Keratinocyte (primary cell): Measurements from ENCODE around the gene HRH3. TPM values are rescaled to one million over a fixed set of nuclear protein-coding genes. Genes with fewer than 3 reads are reported as not detected.

Experiments
- DNase-seq: peaks from one replicate; pipeline ENCODE4 v3.0.0-alpha.2; 2011; ENCODE audit warnings: low read depth, missing footprints, low spot score
- FAIRE-seq: peaks from 2 replicates; lab custom pipeline; 2011; peaks lifted over from hg19 to GRCh38; lab: Jason Lieb, UNC
- H2AFZ ChIP-seq: 2 replicates; pipeline ENCODE4 v1.6.0; 2012; ENCODE audit warnings: low read length, control low read depth, inconsistent platforms; ENCODE audit not compliant: control insufficient read depth
- H3K27ac ChIP-seq: 2 replicates; pipeline ENCODE4 v1.5.1; 2011; ENCODE audit warnings: low read length; ENCODE audit not compliant: control insufficient read depth, insufficient read depth
- H3K27me3 ChIP-seq: 3 replicates; pipeline ENCODE4 v1.6.0; 2011; ENCODE audit warnings: low read length; ENCODE audit not compliant: control insufficient read depth, insufficient read depth; ENCODE audit errors: extremely low read depth
- H3K36me3 ChIP-seq, 2 experiments: 2 replicates in 1 of 2; 3 replicates in 1 of 2; pipeline ENCODE4 v1.5.1; 2011; ENCODE audit warnings: low read length in 2 of 2, mild to moderate bottlenecking in 1 of 2; ENCODE audit not compliant: control insufficient read depth in 2 of 2, insufficient read depth in 2 of 2; ENCODE audit errors: extremely low read depth in 1 of 2
- H3K4me1 ChIP-seq: 3 replicates; pipeline ENCODE4 v1.5.1; 2011; ENCODE audit warnings: low read length; ENCODE audit not compliant: control insufficient read depth, insufficient read depth; ENCODE audit errors: extremely low read depth
- H3K4me2 ChIP-seq: 3 replicates; pipeline ENCODE4 v1.6.0; 2011; ENCODE audit warnings: low read depth, low read length; ENCODE audit not compliant: control insufficient read depth, insufficient read depth; ENCODE audit errors: extremely low read depth
- H3K4me3 ChIP-seq, 3 experiments: fragments of 200-600 bp in 1 of 3; sonication (generic) in 1 of 3; 2 replicates in 2 of 3; 3 replicates in 1 of 3; pipeline ENCODE4 v1.5.1; 2011 to 2016; ENCODE audit warnings: low read length in 3 of 3, mild to moderate bottlenecking in 3 of 3, control low read depth in 2 of 3, inconsistent platforms in 1 of 3, low read depth in 1 of 3, mixed read lengths in 1 of 3, mixed run types in 1 of 3, moderate library complexity in 1 of 3; ENCODE audit not compliant: control insufficient read depth in 2 of 3, insufficient read depth in 2 of 3; ENCODE audit errors: extremely low read depth in 1 of 3
- H3K79me2 ChIP-seq: 2 replicates; pipeline ENCODE4 v1.6.0; 2012; ENCODE audit warnings: low read length; ENCODE audit not compliant: control insufficient read depth, insufficient read depth
- H3K9ac ChIP-seq: 3 replicates; pipeline ENCODE4 v1.6.0; 2011; ENCODE audit warnings: low read length; ENCODE audit not compliant: control insufficient read depth, insufficient read depth; ENCODE audit errors: extremely low read depth
- H3K9me1 ChIP-seq: 3 replicates; pipeline ENCODE4 v1.6.0; 2011; ENCODE audit warnings: low read length; ENCODE audit not compliant: control insufficient read depth, insufficient read depth; ENCODE audit errors: extremely low read depth
- H3K9me3 ChIP-seq: 2 replicates; pipeline ENCODE4 v1.5.1; 2012; ENCODE audit warnings: low read depth, low read length; ENCODE audit not compliant: control insufficient read depth
- H4K20me1 ChIP-seq: 3 replicates; pipeline ENCODE4 v1.6.0; 2011; ENCODE audit warnings: low read length; ENCODE audit not compliant: control insufficient read depth, insufficient read depth; ENCODE audit errors: extremely low read depth
- CTCF ChIP-seq, 3 experiments: IDR thresholded peaks in 1 of 3; conservative IDR thresholded peaks in 1 of 3; optimal IDR thresholded peaks in 1 of 3; 2 replicates in 2 of 3; 3 replicates in 1 of 3; pipeline versions ENCODE3 to v1.5.1; 2011; ENCODE audit warnings: low read length in 3 of 3, mild to moderate bottlenecking in 3 of 3, moderate library complexity in 2 of 3, control low read depth in 1 of 3, inconsistent platforms in 1 of 3; ENCODE audit not compliant: insufficient read depth in 2 of 3; ENCODE audit errors: extremely low read depth in 1 of 3
- EZH2 ChIP-seq: IDR thresholded peaks from one replicate; pipeline ENCODE4 v1.6.1; 2012; ENCODE audit warnings: inconsistent platforms, mild to moderate bottlenecking, low read length, moderate library complexity
- dilution Hi-C: fragments of 300-500 bp; cut with MboI; formaldehyde crosslinking; loops from one replicate; pipeline ENCODE4 v1.7.0; 2020; ENCODE audit warnings: low sequenced_read_pairs; ENCODE audit not compliant: extremely low pct_ligation_motif_present
- polyA plus RNA-seq, 5 experiments: library from polyadenylated mRNA; depleted of rRNA in 3 of 5; stranded (reverse) in 3 of 5; stranded (forward) in 1 of 5; unstranded in 1 of 5; fragments of >200 nt; gene quantifications; 1 replicate in 1 of 5; 2 replicates in 3 of 5; 3 replicates in 1 of 5; pipeline versions ENCODE4 v1.2.1 to v1.2.3, GENCODE V29; 2011 to 2012; ENCODE audit warnings: missing spikeins in 2 of 5, low read depth in 1 of 5, low replicate concordance in 1 of 5

Gene HRH3
- polyA plus RNA-seq, 1 donor (not counting 4 experiments of a cell fraction or from before 2014, with no cell fraction given): not detected

- no peak overlapping the region for H3K4me3 ChIP-seq
- H3K36me3 ChIP-seq: no peaks in the 10 kb centered on the region
- H3K4me1 ChIP-seq: peaks cover 9% of the 10 kb centered on the region
- DNase-seq (no peak), FAIRE-seq (no peak)
- H3K9me1 ChIP-seq: no peaks in the 10 kb centered on the region
- TF ChIP-seq EZH2: no peak
- TF ChIP-seq CTCF (optimal IDR thresholded peaks at IDR 0.05 in 1 of 3, IDR thresholded peaks at IDR 0.05 in 1 of 3, conservative IDR thresholded peaks at IDR 0.05 in 1 of 3; ENCODE audit: extremely low read depth in 1 of 3, insufficient read depth in 2 of 3, low read length in 3 of 3): peak in 2 of 3 experiments; percentile 38 to 40
- dilution Hi-C loops: no loop called here
- no peaks in the 10 kb centered on the region for H3K79me2 ChIP-seq
- peak overlapping the region; percentile 29 for H3K4me2 ChIP-seq
- H3K9me3 ChIP-seq: no peaks in the 10 kb centered on the region
- peaks cover 5% of the 10 kb centered on the region for H4K20me1 ChIP-seq
- no peak overlapping the region for H3K9ac ChIP-seq
- peaks cover 30% of the 10 kb centered on the region for H3K27me3 ChIP-seq
- H2AFZ ChIP-seq: no peak overlapping the region
- H3K27ac ChIP-seq: no peak overlapping the region
Measured at GRCh38 chr20:62208795-62209755, 11.0 kb downstream of the HRH3 start.

DNA sequence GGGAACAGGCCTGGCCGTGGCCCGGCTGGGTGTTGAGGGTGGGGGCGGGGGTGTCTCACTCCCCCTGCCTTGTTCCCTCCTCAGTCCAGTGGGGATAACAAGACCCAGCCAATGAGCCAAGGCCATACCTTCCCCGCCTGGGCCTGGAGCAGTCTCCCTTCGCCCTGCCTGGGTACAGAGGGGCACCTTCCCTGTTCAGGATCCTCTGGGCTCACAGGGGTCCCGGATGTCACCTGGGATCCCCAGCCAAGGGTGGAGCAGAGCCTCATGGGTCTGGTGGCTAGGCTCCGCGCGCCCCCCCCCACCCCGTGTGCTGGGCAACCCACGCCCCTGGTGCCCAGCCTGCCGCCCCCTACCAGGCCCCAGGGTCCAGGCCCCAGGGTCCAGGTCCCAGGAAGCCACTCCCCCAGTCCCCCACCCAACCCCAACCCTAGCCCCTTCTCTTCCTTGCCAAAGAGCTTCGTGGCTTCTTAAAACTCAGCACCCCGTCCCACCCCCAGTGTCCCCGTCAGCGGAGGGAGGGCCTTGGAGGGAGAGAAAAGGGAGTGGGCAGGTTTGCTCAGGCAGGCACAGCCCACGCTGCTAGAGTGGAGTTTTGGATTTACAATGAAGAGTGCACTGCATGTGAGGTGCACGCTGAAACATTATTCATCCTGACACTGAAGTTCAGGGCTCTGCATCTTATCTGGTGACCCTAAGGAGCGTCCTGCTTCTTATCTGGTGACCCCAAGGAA is 11.8 kb downstream of the HRH3 start:
- Histone ChIP-seq H3K4me2 (no peak overlapping the region), H3K36me3 (peaks cover 0 to under 1% of the 10 kb centered on the region in 2 experiments), H3K27me3 (peaks cover 26% of the 10 kb centered on the region), H3K9ac (no peak overlapping the region), H2AFZ (no peak overlapping the region), H3K9me3 (no peaks in the 10 kb centered on the region), H3K9me1 (no peaks in the 10 kb centered on the region), H4K20me1 (peaks cover 3% of the 10 kb centered on the region), H3K27ac (no peak overlapping the region), H3K4me1 (peaks cover 9% of the 10 kb centered on the region), H3K79me2 (no peaks in the 10 kb centered on the region), H3K4me3 (no peak overlapping the region)
- TF ChIP-seq CTCF (optimal IDR thresholded peaks at IDR 0.05 in 1 of 3, IDR thresholded peaks at IDR 0.05 in 1 of 3, conservative IDR thresholded peaks at IDR 0.05 in 1 of 3; ENCODE audit: extremely low read depth in 1 of 3, insufficient read depth in 2 of 3, low read length in 3 of 3): no peak
- TF ChIP-seq EZH2: no peak
- no peak for FAIRE-seq
- DNase-seq: no peak
- dilution Hi-C loops: no loop called here
